Fibroblast of lung (primary cell): ENCODE measurements around the gene TRIM49D1.
"Not testable (repeated sequence)": the region's sequence is repeated elsewhere in the genome, so short reads cannot be mapped to it uniquely, and the experiment has no call there.

Source experiments
- EZH2 ChIP-seq: IDR thresholded peaks from 2 replicates; pipeline ENCODE4 v1.5.1; 2012; ENCODE audit warnings: low read length, control low read depth, mild to moderate bottlenecking; ENCODE audit errors: missing control alignments
- TF ChIP-seq, protein P1 (sequence below), 2 donors: IDR thresholded peaks in 1 of 2; conservative IDR thresholded peaks in 1 of 2; 1 replicate in 1 of 2; 2 replicates in 1 of 2; pipeline ENCODE4 v1.5.1; 2011 to 2012; ENCODE audit warnings: low read length in 2 of 2, control low read depth in 1 of 2, inconsistent platforms in 1 of 2, low read depth in 1 of 2, mild to moderate bottlenecking in 1 of 2

DNA sequence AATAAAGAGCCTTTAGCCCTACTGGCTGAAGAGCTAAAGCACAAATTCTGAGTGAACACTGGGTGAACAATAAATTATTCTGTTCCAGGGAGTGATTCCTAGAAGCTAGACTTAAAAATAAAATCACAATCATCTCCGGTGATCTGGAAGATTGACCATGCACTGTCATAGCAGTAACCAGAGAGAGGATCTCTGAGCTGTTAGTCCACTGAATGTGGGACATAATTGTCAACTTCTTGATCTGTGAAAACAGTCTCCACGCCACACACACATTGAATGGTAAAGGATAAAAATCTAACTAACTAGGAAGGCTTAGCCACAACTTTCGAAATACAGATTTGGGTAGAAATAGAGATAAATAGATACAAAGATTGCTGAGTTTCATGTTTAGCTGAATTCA, 28.8 kb downstream of the TRIM49D1 start:
- TF ChIP-seq, protein P1, sequence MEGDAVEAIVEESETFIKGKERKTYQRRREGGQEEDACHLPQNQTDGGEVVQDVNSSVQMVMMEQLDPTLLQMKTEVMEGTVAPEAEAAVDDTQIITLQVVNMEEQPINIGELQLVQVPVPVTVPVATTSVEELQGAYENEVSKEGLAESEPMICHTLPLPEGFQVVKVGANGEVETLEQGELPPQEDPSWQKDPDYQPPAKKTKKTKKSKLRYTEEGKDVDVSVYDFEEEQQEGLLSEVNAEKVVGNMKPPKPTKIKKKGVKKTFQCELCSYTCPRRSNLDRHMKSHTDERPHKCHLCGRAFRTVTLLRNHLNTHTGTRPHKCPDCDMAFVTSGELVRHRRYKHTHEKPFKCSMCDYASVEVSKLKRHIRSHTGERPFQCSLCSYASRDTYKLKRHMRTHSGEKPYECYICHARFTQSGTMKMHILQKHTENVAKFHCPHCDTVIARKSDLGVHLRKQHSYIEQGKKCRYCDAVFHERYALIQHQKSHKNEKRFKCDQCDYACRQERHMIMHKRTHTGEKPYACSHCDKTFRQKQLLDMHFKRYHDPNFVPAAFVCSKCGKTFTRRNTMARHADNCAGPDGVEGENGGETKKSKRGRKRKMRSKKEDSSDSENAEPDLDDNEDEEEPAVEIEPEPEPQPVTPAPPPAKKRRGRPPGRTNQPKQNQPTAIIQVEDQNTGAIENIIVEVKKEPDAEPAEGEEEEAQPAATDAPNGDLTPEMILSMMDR (conservative IDR thresholded peaks at IDR 0.05 in 1 of 2, IDR thresholded peaks at IDR 0.05 in 1 of 2; ENCODE audit: low read depth in 1 of 2, low read length in 2 of 2) = not testable (repeated sequence)
- TF ChIP-seq EZH2 = not testable (repeated sequence)
